ENCODE data around the gene ERG. TPM values are rescaled to one million over a fixed set of nuclear protein-coding genes. Genes with fewer than 3 reads are reported as not detected.
A peak's percentile ranks its signal among the peaks of the same experiment; 100 is the strongest.

The ERG gene
- polyA plus RNA-seq, 2 donors: 2.2 to 2.3 TPM

GRCh38 chr21:38490411-38491020 is 7.8 kb downstream of the ERG start:
- Histone ChIP-seq H3K9me3 (ENCODE audit: control insufficient read depth in 2 of 2, insufficient read depth in 1 of 2, low read depth in 1 of 2, low read length in 1 of 2) (no peaks in the 10 kb centered on the region), H3K4me1 (ENCODE audit: control insufficient read depth in 2 of 2, insufficient read depth in 2 of 2, low read length in 1 of 2) (peaks cover 2 to 9% of the 10 kb centered on the region in 2 donors), H3K4me3 (ENCODE audit: low read depth in 1 of 2, low read length in 2 of 2) (no peak overlapping the region), H3K27ac (ENCODE audit: low read depth in 2 of 2, low read length in 1 of 2) (peak overlapping the region in 1 of 2 donors; percentile 20), H3K27me3 (ENCODE audit: control insufficient read depth in 1 of 2, insufficient read depth in 2 of 2, low read length in 2 of 2) (no peaks in the 10 kb centered on the region), H3K36me3 (ENCODE audit: control insufficient read depth in 2 of 2, insufficient read depth in 2 of 2, low read length in 1 of 2) (no peaks in the 10 kb centered on the region)
- WGBS, 2 donors: 75 to 83% methylated on average over 12 of the region's 12 CpGs

- no peak overlapping the region for H3K4me3 ChIP-seq (ENCODE audit: low read depth in 1 of 2, low read length in 2 of 2)
- WGBS, 2 donors: 84 to 86% methylated on average over 6 of the region's 6 CpGs
- no peaks in the 10 kb centered on the region for H3K36me3 ChIP-seq (ENCODE audit: control insufficient read depth in 2 of 2, insufficient read depth in 2 of 2, low read length in 1 of 2)
- peaks cover 2 to 9% of the 10 kb centered on the region in 2 donors for H3K4me1 ChIP-seq (ENCODE audit: control insufficient read depth in 2 of 2, insufficient read depth in 2 of 2, low read length in 1 of 2)
- no peaks in the 10 kb centered on the region for H3K9me3 ChIP-seq (ENCODE audit: control insufficient read depth in 2 of 2, insufficient read depth in 1 of 2, low read depth in 1 of 2, low read length in 1 of 2)
- peak overlapping the region in 1 of 2 donors; percentile 26 for H3K27ac ChIP-seq (ENCODE audit: low read depth in 2 of 2, low read length in 1 of 2)
- no peaks in the 10 kb centered on the region for H3K27me3 ChIP-seq (ENCODE audit: control insufficient read depth in 1 of 2, insufficient read depth in 2 of 2, low read length in 2 of 2)
These were observed 8.5 kb downstream of the ERG start for GRCh38 chr21:38489729-38490128.

- 53 to 63% methylated on average over 3 of the region's 3 CpGs for whole genome bisulfite sequencing, 2 donors
These were observed 9.0 kb downstream of the ERG start for GRCh38 chr21:38489271-38489652.

GRCh38 chr21:38488640-38489270 is 9.5 kb downstream of the ERG start:
- Histone ChIP-seq H3K27me3 (ENCODE audit: control insufficient read depth in 1 of 2, insufficient read depth in 2 of 2, low read length in 2 of 2) (no peaks in the 10 kb centered on the region), H3K36me3 (ENCODE audit: control insufficient read depth in 2 of 2, insufficient read depth in 2 of 2, low read length in 1 of 2) (no peaks in the 10 kb centered on the region), H3K27ac (ENCODE audit: low read depth in 2 of 2, low read length in 1 of 2) (no peak overlapping the region), H3K9me3 (ENCODE audit: control insufficient read depth in 2 of 2, insufficient read depth in 1 of 2, low read depth in 1 of 2, low read length in 1 of 2) (no peaks in the 10 kb centered on the region), H3K4me3 (ENCODE audit: low read depth in 1 of 2, low read length in 2 of 2) (no peak overlapping the region), H3K4me1 (ENCODE audit: control insufficient read depth in 2 of 2, insufficient read depth in 2 of 2, low read length in 1 of 2) (peaks cover 2 to 9% of the 10 kb centered on the region in 2 donors)
- WGBS, 2 donors: 53 to 58% methylated on average over 11 of the region's 11 CpGs

More at GRCh38 chr21:38489271-38489652, 9.0 kb downstream of the ERG start:
- Histone ChIP-seq H3K36me3 (ENCODE audit: control insufficient read depth in 2 of 2, insufficient read depth in 2 of 2, low read length in 1 of 2) (no peaks in the 10 kb centered on the region), H3K9me3 (ENCODE audit: control insufficient read depth in 2 of 2, insufficient read depth in 1 of 2, low read depth in 1 of 2, low read length in 1 of 2) (no peaks in the 10 kb centered on the region), H3K4me3 (ENCODE audit: low read depth in 1 of 2, low read length in 2 of 2) (no peak overlapping the region), H3K4me1 (ENCODE audit: control insufficient read depth in 2 of 2, insufficient read depth in 2 of 2, low read length in 1 of 2) (peaks cover 2 to 9% of the 10 kb centered on the region in 2 donors), H3K27me3 (ENCODE audit: control insufficient read depth in 1 of 2, insufficient read depth in 2 of 2, low read length in 2 of 2) (no peaks in the 10 kb centered on the region), H3K27ac (ENCODE audit: low read depth in 2 of 2, low read length in 1 of 2) (peak overlapping the region in 1 of 2 donors; percentile 26)

- H3K27ac ChIP-seq (ENCODE audit: low read depth in 2 of 2, low read length in 1 of 2): no peak overlapping the region
These were observed 10.2 kb downstream of the ERG start for GRCh38 chr21:38487901-38488639.

GRCh38 chr21:38486706-38487105 is 11.6 kb downstream of the ERG start:
- 37 to 46% methylated on average over 6 of the region's 6 CpGs for WGBS, 2 donors
- Histone ChIP-seq H3K4me3 (ENCODE audit: low read depth in 1 of 2, low read length in 2 of 2) (no peak overlapping the region), H3K9me3 (ENCODE audit: control insufficient read depth in 2 of 2, insufficient read depth in 1 of 2, low read depth in 1 of 2, low read length in 1 of 2) (no peaks in the 10 kb centered on the region), H3K36me3 (ENCODE audit: control insufficient read depth in 2 of 2, insufficient read depth in 2 of 2, low read length in 1 of 2) (no peaks in the 10 kb centered on the region), H3K27ac (ENCODE audit: low read depth in 2 of 2, low read length in 1 of 2) (peak overlapping the region in 1 of 2 donors; percentile 16), H3K4me1 (ENCODE audit: control insufficient read depth in 2 of 2, insufficient read depth in 2 of 2, low read length in 1 of 2) (peaks cover 2 to 9% of the 10 kb centered on the region in 2 donors), H3K27me3 (ENCODE audit: control insufficient read depth in 1 of 2, insufficient read depth in 2 of 2, low read length in 2 of 2) (no peaks in the 10 kb centered on the region)

More at GRCh38 chr21:38487901-38488639, 10.2 kb downstream of the ERG start:
- Histone ChIP-seq H3K4me1 (ENCODE audit: control insufficient read depth in 2 of 2, insufficient read depth in 2 of 2, low read length in 1 of 2) (peaks cover 2 to 9% of the 10 kb centered on the region in 2 donors), H3K27me3 (ENCODE audit: control insufficient read depth in 1 of 2, insufficient read depth in 2 of 2, low read length in 2 of 2) (no peaks in the 10 kb centered on the region), H3K4me3 (ENCODE audit: low read depth in 1 of 2, low read length in 2 of 2) (no peak overlapping the region), H3K9me3 (ENCODE audit: control insufficient read depth in 2 of 2, insufficient read depth in 1 of 2, low read depth in 1 of 2, low read length in 1 of 2) (no peaks in the 10 kb centered on the region), H3K36me3 (ENCODE audit: control insufficient read depth in 2 of 2, insufficient read depth in 2 of 2, low read length in 1 of 2) (no peaks in the 10 kb centered on the region)
- WGBS, 2 donors: 59 to 67% methylated on average over 10 of the region's 10 CpGs

GRCh38 chr21:38486221-38486620 is 12.1 kb downstream of the ERG start:
- WGBS, 2 donors: 39 to 51% methylated on average over 5 of the region's 5 CpGs
- Histone ChIP-seq H3K4me1 (ENCODE audit: control insufficient read depth in 2 of 2, insufficient read depth in 2 of 2, low read length in 1 of 2) (peaks cover 2 to 9% of the 10 kb centered on the region in 2 donors), H3K4me3 (ENCODE audit: low read depth in 1 of 2, low read length in 2 of 2) (no peak overlapping the region), H3K9me3 (ENCODE audit: control insufficient read depth in 2 of 2, insufficient read depth in 1 of 2, low read depth in 1 of 2, low read length in 1 of 2) (no peaks in the 10 kb centered on the region), H3K27me3 (ENCODE audit: control insufficient read depth in 1 of 2, insufficient read depth in 2 of 2, low read length in 2 of 2) (no peaks in the 10 kb centered on the region), H3K27ac (ENCODE audit: low read depth in 2 of 2, low read length in 1 of 2) (no peak overlapping the region), H3K36me3 (ENCODE audit: control insufficient read depth in 2 of 2, insufficient read depth in 2 of 2, low read length in 1 of 2) (no peaks in the 10 kb centered on the region)

GRCh38 chr21:38479641-38480525 is 18.4 kb downstream of the ERG start:
- Histone ChIP-seq H3K36me3 (ENCODE audit: control insufficient read depth in 2 of 2, insufficient read depth in 2 of 2, low read length in 1 of 2) (no peaks in the 10 kb centered on the region), H3K27ac (ENCODE audit: low read depth in 2 of 2, low read length in 1 of 2) (no peak overlapping the region), H3K4me3 (ENCODE audit: low read depth in 1 of 2, low read length in 2 of 2) (no peak overlapping the region)

GRCh38 chr21:38478782-38479181 is 19.5 kb downstream of the ERG start:
- WGBS, 2 donors: 25 to 32% methylated on average over 4 of the region's 4 CpGs
- H3K36me3 ChIP-seq (ENCODE audit: control insufficient read depth in 2 of 2, insufficient read depth in 2 of 2, low read length in 1 of 2): no peaks in the 10 kb centered on the region
- no peak overlapping the region for H3K27ac ChIP-seq (ENCODE audit: low read depth in 2 of 2, low read length in 1 of 2)
- no peak overlapping the region for H3K4me3 ChIP-seq (ENCODE audit: low read depth in 1 of 2, low read length in 2 of 2)
- H3K4me1 ChIP-seq (ENCODE audit: control insufficient read depth in 2 of 2, insufficient read depth in 2 of 2, low read length in 1 of 2): no peaks in the 10 kb centered on the region
- no peaks in the 10 kb centered on the region for H3K9me3 ChIP-seq (ENCODE audit: control insufficient read depth in 2 of 2, insufficient read depth in 1 of 2, low read depth in 1 of 2, low read length in 1 of 2)
- no peaks in the 10 kb centered on the region for H3K27me3 ChIP-seq (ENCODE audit: control insufficient read depth in 1 of 2, insufficient read depth in 2 of 2, low read length in 2 of 2)

More at GRCh38 chr21:38479641-38480525, 18.4 kb downstream of the ERG start:
- Histone ChIP-seq H3K4me1 (ENCODE audit: control insufficient read depth in 2 of 2, insufficient read depth in 2 of 2, low read length in 1 of 2) (no peaks in the 10 kb centered on the region), H3K9me3 (ENCODE audit: control insufficient read depth in 2 of 2, insufficient read depth in 1 of 2, low read depth in 1 of 2, low read length in 1 of 2) (no peaks in the 10 kb centered on the region), H3K27me3 (ENCODE audit: control insufficient read depth in 1 of 2, insufficient read depth in 2 of 2, low read length in 2 of 2) (no peaks in the 10 kb centered on the region)
- 51 to 58% methylated on average over 12 of the region's 12 CpGs for WGBS, 2 donors

Measured in esophagus (tissue), 2 donors.